Measurements from ENCODE around the gene MS4A7.

DNA sequence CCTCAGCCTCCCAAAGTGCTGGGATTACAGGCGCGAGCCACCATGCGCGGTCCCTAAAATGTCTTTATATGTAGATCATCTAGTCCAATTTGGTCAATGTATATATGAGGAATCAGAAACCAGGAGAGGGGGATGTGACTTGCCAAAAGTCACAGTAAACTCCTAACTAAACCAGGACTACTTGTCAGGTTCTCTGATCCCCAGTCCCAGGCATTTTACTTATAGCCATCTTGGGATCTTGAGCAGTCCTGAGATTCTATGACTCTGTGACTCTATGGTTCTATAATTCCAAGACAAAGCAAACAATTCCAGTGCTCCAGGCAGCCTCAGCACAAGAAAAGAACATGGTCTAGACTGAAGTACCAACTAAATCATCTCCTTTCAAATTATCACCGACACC, 50.9 kb downstream of the MS4A7 start, which contains the start of gene MS4A5:
- TF ChIP-seq, protein P1, sequence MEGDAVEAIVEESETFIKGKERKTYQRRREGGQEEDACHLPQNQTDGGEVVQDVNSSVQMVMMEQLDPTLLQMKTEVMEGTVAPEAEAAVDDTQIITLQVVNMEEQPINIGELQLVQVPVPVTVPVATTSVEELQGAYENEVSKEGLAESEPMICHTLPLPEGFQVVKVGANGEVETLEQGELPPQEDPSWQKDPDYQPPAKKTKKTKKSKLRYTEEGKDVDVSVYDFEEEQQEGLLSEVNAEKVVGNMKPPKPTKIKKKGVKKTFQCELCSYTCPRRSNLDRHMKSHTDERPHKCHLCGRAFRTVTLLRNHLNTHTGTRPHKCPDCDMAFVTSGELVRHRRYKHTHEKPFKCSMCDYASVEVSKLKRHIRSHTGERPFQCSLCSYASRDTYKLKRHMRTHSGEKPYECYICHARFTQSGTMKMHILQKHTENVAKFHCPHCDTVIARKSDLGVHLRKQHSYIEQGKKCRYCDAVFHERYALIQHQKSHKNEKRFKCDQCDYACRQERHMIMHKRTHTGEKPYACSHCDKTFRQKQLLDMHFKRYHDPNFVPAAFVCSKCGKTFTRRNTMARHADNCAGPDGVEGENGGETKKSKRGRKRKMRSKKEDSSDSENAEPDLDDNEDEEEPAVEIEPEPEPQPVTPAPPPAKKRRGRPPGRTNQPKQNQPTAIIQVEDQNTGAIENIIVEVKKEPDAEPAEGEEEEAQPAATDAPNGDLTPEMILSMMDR (IDR thresholded peaks at IDR 0.05; ENCODE audit: low read length): no peak
- TF ChIP-seq EZH2 (IDR thresholded peaks at IDR 0.05; ENCODE audit: borderline replicate concordance, low read length): no peak

Measured in OCI-LY1 (cell line).